HEK293 (cell line): ENCODE results near the gene UFSP2.

Source experiments
- CTCF ChIA-PET: fragments of 350-600 bp; formaldehyde crosslinking; extraction: SDS; loops from one replicate; lab custom pipeline; 2021; ENCODE audit warnings: antibody characterized with exemption; lab: Yijun Ruan, JAX
- POLR2A ChIA-PET: fragments of 300-600 bp; formaldehyde crosslinking; extraction: SDS; loops from one replicate; lab custom pipeline; 2020; ENCODE audit warnings: antibody characterized with exemption, inconsistent platforms; lab: Yijun Ruan, JAX
- H3K27ac ChIP-seq: fragments of 200-500 bp; sonication (Bioruptor generic); 2 replicates; pipeline ENCODE4 v1.5.1; 2014; ENCODE audit warnings: low read depth, low read length, control low read depth, inconsistent platforms; ENCODE audit errors: extremely low read depth
- H3K36me3 ChIP-seq, 2 experiments: fragments of 200-500 bp in 1 of 2; sonication (Bioruptor generic) in 1 of 2; 1 replicate in 1 of 2; 2 replicates in 1 of 2; pipeline ENCODE4 v1.5.1; 2014 to 2017; ENCODE audit warnings: inconsistent platforms in 2 of 2, low read length in 2 of 2; ENCODE audit not compliant: control insufficient read depth in 2 of 2, insufficient read depth in 1 of 2
- H3K4me1 ChIP-seq: fragments of 200-500 bp; sonication (Bioruptor generic); 2 replicates; pipeline ENCODE4 v1.5.1; 2014; ENCODE audit warnings: mild to moderate bottlenecking, low read length, inconsistent platforms; ENCODE audit not compliant: control insufficient read depth, insufficient read depth
- H3K4me3 ChIP-seq: 2 replicates; pipeline ENCODE4 v1.5.1; 2011; ENCODE audit warnings: low read depth, mild to moderate bottlenecking, control low read depth, low read length, moderate library complexity
- H3K9me3 ChIP-seq: fragments of 200-500 bp; sonication (Bioruptor generic); 2 replicates; pipeline ENCODE4 v1.5.1; 2014; ENCODE audit warnings: low read depth, low read length, inconsistent platforms; ENCODE audit not compliant: control insufficient read depth, insufficient read depth
- BCL11A ChIP-seq: fragments of 450-650 bp; formaldehyde crosslinking; IDR thresholded peaks from 2 replicates; pipeline ENCODE4 v1.5.1; 2016; ENCODE audit warnings: low read depth, missing biosample characterization, missing genetic modification characterization
- GLI2 ChIP-seq: fragments of 450-650 bp; formaldehyde crosslinking; IDR thresholded peaks from 2 replicates; pipeline ENCODE4; 2017; ENCODE audit warnings: missing biosample characterization, missing genetic modification characterization, low read depth, borderline replicate concordance
- GLI4 ChIP-seq: fragments of 450-650 bp; formaldehyde crosslinking; IDR thresholded peaks from 2 replicates; pipeline ENCODE4 v1.5.1; 2016; ENCODE audit warnings: missing biosample characterization, missing genetic modification characterization
- IKZF3 ChIP-seq: fragments of 450-650 bp; IDR thresholded peaks from 2 replicates; pipeline ENCODE4 v1.5.0; 2018; ENCODE audit warnings: missing biosample characterization, mild to moderate bottlenecking, missing genetic modification characterization, moderate library complexity
- KLF7 ChIP-seq: fragments of 450-650 bp; formaldehyde crosslinking; IDR thresholded peaks from 2 replicates; pipeline ENCODE4 v1.5.1; 2016; ENCODE audit warnings: missing biosample characterization, missing genetic modification characterization, borderline replicate concordance
- KLF9 ChIP-seq: fragments of 450-650 bp; formaldehyde crosslinking; IDR thresholded peaks from 2 replicates; pipeline ENCODE4 v1.5.1; 2016; ENCODE audit warnings: missing biosample characterization, missing genetic modification characterization, low read depth
- MEIS1 ChIP-seq: sonication (generic); formaldehyde crosslinking; IDR thresholded peaks from 2 replicates; pipeline ENCODE4 v1.8.1; 2022; ENCODE audit warnings: missing genetic modification reagents, mild to moderate bottlenecking, borderline replicate concordance
- SCRT2 ChIP-seq: fragments of 450-650 bp; formaldehyde crosslinking; IDR thresholded peaks from 2 replicates; pipeline ENCODE4 v1.5.1; 2016; ENCODE audit warnings: missing biosample characterization, missing genetic modification characterization
- WT1 ChIP-seq: fragments of 450-650 bp; formaldehyde crosslinking; IDR thresholded peaks from 2 replicates; pipeline ENCODE4 v1.5.1; 2016; ENCODE audit warnings: missing biosample characterization, missing genetic modification characterization
- ZBTB1 ChIP-seq: fragments of 450-650 bp; formaldehyde crosslinking; IDR thresholded peaks from 2 replicates; pipeline ENCODE4 v1.5.1; 2016; ENCODE audit warnings: missing biosample characterization, missing genetic modification characterization
- ZBTB17 ChIP-seq: fragments of 450-650 bp; formaldehyde crosslinking; IDR thresholded peaks from 2 replicates; pipeline ENCODE4 v1.5.1; 2016; ENCODE audit warnings: missing biosample characterization, missing genetic modification characterization
- ZBTB21 ChIP-seq: fragments of 450-650 bp; formaldehyde crosslinking; IDR thresholded peaks from 2 replicates; pipeline ENCODE4 v1.5.1; 2017; ENCODE audit warnings: missing biosample characterization, missing genetic modification characterization
- ZFP41 ChIP-seq: fragments of 450-650 bp; formaldehyde crosslinking; IDR thresholded peaks from 2 replicates; pipeline ENCODE4 v1.5.1; 2016; ENCODE audit warnings: missing biosample characterization, missing genetic modification characterization, borderline replicate concordance
- ZNF112 ChIP-seq: fragments of 450-650 bp; formaldehyde crosslinking; IDR thresholded peaks from 2 replicates; pipeline ENCODE4 v1.5.0; 2017; ENCODE audit warnings: missing biosample characterization, missing genetic modification characterization
- ZNF19 ChIP-seq: fragments of 450-650 bp; formaldehyde crosslinking; IDR thresholded peaks from 2 replicates; pipeline ENCODE4; 2016; ENCODE audit warnings: missing biosample characterization, missing genetic modification characterization, low read depth
- ZNF23 ChIP-seq: fragments of 450-650 bp; formaldehyde crosslinking; IDR thresholded peaks from 2 replicates; pipeline ENCODE4 v1.5.1; 2016; ENCODE audit warnings: missing biosample characterization, missing genetic modification characterization, borderline replicate concordance
- ZNF302 ChIP-seq: fragments of 450-650 bp; formaldehyde crosslinking; IDR thresholded peaks from 2 replicates; pipeline ENCODE4 v1.5.1; 2016; ENCODE audit warnings: missing biosample characterization, missing genetic modification characterization, low read depth
- ZNF311 ChIP-seq: fragments of 450-650 bp; formaldehyde crosslinking; IDR thresholded peaks from 2 replicates; pipeline ENCODE4 v1.5.1; 2017; ENCODE audit warnings: missing biosample characterization, missing genetic modification characterization, borderline replicate concordance
- ZNF530 ChIP-seq: fragments of 450-650 bp; formaldehyde crosslinking; IDR thresholded peaks from 2 replicates; pipeline ENCODE4 v1.5.1; 2016; ENCODE audit warnings: low read depth, missing biosample characterization, missing genetic modification characterization
- ZNF549 ChIP-seq: fragments of 450-650 bp; IDR thresholded peaks from 2 replicates; pipeline ENCODE4 v1.5.1; 2018; ENCODE audit warnings: missing biosample characterization, missing genetic modification characterization, mild to moderate bottlenecking, inconsistent platforms, moderate library complexity
- ZNF585B ChIP-seq: fragments of 450-650 bp; formaldehyde crosslinking; IDR thresholded peaks from 2 replicates; pipeline ENCODE4 v1.5.1; 2016; ENCODE audit warnings: missing biosample characterization, missing genetic modification characterization
- ZNF843 ChIP-seq: fragments of 450-650 bp; formaldehyde crosslinking; IDR thresholded peaks from 2 replicates; pipeline ENCODE4 v1.5.1; 2016; ENCODE audit warnings: missing biosample characterization, missing genetic modification characterization
- TF ChIP-seq, protein P1 (sequence below): fragments of 450-650 bp; formaldehyde crosslinking; IDR thresholded peaks from 2 replicates; pipeline ENCODE4 v1.5.1; 2016; ENCODE audit warnings: missing biosample characterization, missing genetic modification characterization
- TF ChIP-seq, protein P2 (sequence below): fragments of 450-650 bp; formaldehyde crosslinking; IDR thresholded peaks from 2 replicates; pipeline ENCODE4 v1.5.1; 2017; ENCODE audit warnings: missing biosample characterization, missing genetic modification characterization
- TF ChIP-seq, protein P3 (sequence below): fragments of 450-650 bp; IDR thresholded peaks from 2 replicates; pipeline ENCODE4 v1.5.1; 2018; ENCODE audit warnings: missing biosample characterization, mild to moderate bottlenecking, missing genetic modification characterization
- TF ChIP-seq, protein P4 (sequence below): fragments of 450-650 bp; formaldehyde crosslinking; IDR thresholded peaks from 2 replicates; pipeline ENCODE4 v1.5.1; 2016; ENCODE audit warnings: missing biosample characterization, missing genetic modification characterization, low read depth
- TF ChIP-seq, protein P5 (sequence below): fragments of 450-650 bp; formaldehyde crosslinking; IDR thresholded peaks from 2 replicates; pipeline ENCODE4 v1.5.1; 2016; ENCODE audit warnings: missing biosample characterization, missing genetic modification characterization
- TF ChIP-seq, protein P6 (sequence below): fragments of 450-650 bp; formaldehyde crosslinking; IDR thresholded peaks from 2 replicates; pipeline ENCODE4 v1.5.1; 2016; ENCODE audit warnings: missing biosample characterization, missing genetic modification characterization

The UFSP2 gene

DNA sequence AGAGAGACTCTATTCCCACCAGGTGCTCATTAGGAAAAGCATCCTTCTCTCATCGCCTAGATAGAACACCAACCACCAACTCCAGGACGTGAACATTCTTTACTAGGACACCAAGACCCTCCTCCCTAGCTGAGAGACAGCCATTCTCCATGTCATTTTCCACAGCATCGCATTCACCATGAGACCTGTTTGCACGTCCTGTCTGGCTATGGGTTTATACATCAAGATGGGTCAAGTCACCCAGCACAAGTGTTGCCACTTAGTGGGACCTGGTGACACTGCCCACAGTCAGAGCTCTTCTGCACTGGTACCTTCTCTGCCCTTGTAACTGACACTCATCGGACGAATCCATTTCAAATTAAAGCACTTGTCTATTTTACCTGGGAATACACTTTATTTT lies 47.5 kb downstream of the UFSP2 start (continued):
- TF ChIP-seq WT1 (no peak), ZNF311 (tag by site-specific recombination) (no peak), ZNF530 (tag by site-specific recombination) (no peak), ZNF549 (tag by site-specific recombination) (no peak), IKZF3 (tag by site-specific recombination) (no peak), ZBTB17 (tag by site-specific recombination) (no peak), MEIS1 (CRISPR knock-in tag) (no peak), ZNF843 (tag by site-specific recombination) (no peak), SCRT2 (no peak), KLF7 (tag by site-specific recombination) (no peak)
- TF ChIP-seq, protein P1, sequence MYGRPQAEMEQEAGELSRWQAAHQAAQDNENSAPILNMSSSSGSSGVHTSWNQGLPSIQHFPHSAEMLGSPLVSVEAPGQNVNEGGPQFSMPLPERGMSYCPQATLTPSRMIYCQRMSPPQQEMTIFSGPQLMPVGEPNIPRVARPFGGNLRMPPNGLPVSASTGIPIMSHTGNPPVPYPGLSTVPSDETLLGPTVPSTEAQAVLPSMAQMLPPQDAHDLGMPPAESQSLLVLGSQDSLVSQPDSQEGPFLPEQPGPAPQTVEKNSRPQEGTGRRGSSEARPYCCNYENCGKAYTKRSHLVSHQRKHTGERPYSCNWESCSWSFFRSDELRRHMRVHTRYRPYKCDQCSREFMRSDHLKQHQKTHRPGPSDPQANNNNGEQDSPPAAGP (tag by site-specific recombination), result no peak

DNA sequence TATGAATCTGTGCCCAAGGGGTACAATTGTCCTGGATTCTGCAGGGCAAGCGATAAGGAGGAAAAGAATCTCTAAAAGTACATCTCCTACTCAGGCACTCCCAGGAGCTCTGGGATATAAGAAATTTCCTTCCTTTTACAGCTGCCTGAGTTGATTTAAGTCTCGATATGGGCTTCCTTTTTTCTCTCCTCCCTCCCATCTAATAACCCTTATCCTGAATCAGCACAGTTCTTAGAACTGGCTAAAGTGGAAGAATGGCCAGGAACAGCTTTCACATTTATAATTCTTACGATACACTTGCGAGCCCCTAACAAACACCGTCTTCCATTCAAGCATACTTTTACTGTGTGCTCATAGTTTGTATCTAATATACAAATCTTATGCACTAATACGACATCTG lies 51.2 kb downstream of the UFSP2 start:
- Histone ChIP-seq H3K4me1 (no peaks in the 10 kb centered on the region), H3K36me3 (peaks cover 0 to 50% of the 10 kb centered on the region in 2 experiments; a peak in 1 of 3 replicates), H3K4me3 (no peak overlapping the region), H3K9me3 (no peaks in the 10 kb centered on the region), H3K27ac (no peak overlapping the region)
- POLR2A ChIA-PET, result no interaction called here
- CTCF ChIA-PET, result no interaction called here
- TF ChIP-seq, protein P2, sequence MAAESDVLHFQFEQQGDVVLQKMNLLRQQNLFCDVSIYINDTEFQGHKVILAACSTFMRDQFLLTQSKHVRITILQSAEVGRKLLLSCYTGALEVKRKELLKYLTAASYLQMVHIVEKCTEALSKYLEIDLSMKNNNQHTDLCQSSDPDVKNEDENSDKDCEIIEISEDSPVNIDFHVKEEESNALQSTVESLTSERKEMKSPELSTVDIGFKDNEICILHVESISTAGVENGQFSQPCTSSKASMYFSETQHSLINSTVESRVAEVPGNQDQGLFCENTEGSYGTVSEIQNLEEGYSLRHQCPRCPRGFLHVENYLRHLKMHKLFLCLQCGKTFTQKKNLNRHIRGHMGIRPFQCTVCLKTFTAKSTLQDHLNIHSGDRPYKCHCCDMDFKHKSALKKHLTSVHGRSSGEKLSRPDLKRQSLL (tag by site-specific recombination), result no peak
- TF ChIP-seq, protein P3, sequence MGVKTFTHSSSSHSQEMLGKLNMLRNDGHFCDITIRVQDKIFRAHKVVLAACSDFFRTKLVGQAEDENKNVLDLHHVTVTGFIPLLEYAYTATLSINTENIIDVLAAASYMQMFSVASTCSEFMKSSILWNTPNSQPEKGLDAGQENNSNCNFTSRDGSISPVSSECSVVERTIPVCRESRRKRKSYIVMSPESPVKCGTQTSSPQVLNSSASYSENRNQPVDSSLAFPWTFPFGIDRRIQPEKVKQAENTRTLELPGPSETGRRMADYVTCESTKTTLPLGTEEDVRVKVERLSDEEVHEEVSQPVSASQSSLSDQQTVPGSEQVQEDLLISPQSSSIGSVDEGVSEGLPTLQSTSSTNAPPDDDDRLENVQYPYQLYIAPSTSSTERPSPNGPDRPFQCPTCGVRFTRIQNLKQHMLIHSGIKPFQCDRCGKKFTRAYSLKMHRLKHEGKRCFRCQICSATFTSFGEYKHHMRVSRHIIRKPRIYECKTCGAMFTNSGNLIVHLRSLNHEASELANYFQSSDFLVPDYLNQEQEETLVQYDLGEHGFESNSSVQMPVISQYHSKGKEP (tag by site-specific recombination), result no peak
- no peak for TF ChIP-seq ZBTB21
- TF ChIP-seq ZNF112 (tag by site-specific recombination), result no peak
- TF ChIP-seq, protein P4, sequence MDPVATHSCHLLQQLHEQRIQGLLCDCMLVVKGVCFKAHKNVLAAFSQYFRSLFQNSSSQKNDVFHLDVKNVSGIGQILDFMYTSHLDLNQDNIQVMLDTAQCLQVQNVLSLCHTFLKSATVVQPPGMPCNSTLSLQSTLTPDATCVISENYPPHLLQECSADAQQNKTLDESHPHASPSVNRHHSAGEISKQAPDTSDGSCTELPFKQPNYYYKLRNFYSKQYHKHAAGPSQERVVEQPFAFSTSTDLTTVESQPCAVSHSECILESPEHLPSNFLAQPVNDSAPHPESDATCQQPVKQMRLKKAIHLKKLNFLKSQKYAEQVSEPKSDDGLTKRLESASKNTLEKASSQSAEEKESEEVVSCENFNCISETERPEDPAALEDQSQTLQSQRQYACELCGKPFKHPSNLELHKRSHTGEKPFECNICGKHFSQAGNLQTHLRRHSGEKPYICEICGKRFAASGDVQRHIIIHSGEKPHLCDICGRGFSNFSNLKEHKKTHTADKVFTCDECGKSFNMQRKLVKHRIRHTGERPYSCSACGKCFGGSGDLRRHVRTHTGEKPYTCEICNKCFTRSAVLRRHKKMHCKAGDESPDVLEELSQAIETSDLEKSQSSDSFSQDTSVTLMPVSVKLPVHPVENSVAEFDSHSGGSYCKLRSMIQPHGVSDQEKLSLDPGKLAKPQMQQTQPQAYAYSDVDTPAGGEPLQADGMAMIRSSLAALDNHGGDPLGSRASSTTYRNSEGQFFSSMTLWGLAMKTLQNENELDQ (tag by site-specific recombination), result no peak
- no peak for TF ChIP-seq ZNF302 (tag by site-specific recombination)
- TF ChIP-seq GLI4, result no peak
- no peak for TF ChIP-seq ZNF585B
- TF ChIP-seq ZNF19 (tag by site-specific recombination), result no peak
- no peak for TF ChIP-seq KLF9 (tag by site-specific recombination)
- TF ChIP-seq GLI2 (tag by site-specific recombination), result no peak
- no peak for TF ChIP-seq ZBTB1 (tag by site-specific recombination)
- TF ChIP-seq ZNF23 (tag by site-specific recombination), result no peak
- TF ChIP-seq, protein P5, sequence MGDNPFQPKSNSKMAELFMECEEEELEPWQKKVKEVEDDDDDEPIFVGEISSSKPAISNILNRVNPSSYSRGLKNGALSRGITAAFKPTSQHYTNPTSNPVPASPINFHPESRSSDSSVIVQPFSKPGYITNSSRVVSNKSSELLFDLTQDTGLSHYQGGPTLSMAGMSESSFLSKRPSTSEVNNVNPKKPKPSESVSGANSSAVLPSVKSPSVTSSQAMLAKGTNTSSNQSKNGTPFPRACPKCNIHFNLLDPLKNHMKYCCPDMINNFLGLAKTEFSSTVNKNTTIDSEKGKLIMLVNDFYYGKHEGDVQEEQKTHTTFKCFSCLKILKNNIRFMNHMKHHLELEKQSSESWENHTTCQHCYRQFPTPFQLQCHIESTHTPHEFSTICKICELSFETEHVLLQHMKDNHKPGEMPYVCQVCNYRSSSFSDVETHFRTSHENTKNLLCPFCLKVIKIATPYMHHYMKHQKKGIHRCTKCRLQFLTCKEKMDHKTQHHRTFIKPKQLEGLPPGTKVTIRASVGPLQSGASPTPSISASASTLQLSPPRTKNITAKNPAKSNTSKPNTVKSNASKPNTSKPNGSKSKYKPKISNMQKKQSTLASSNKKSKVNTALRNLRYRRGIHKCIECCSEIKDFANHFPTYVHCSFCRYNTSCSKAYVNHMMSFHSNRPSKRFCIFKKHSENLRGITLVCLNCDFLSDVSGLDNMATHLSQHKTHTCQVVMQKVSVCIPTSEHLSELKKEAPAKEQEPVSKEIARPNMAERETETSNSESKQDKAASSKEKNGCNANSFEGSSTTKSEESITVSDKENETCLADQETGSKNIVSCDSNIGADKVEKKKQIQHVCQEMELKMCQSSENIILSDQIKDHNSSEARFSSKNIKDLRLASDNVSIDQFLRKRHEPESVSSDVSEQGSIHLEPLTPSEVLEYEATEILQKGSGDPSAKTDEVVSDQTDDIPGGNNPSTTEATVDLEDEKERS (tag by site-specific recombination), result no peak
- TF ChIP-seq ZFP41 (tag by site-specific recombination), result no peak
- TF ChIP-seq, protein P6, sequence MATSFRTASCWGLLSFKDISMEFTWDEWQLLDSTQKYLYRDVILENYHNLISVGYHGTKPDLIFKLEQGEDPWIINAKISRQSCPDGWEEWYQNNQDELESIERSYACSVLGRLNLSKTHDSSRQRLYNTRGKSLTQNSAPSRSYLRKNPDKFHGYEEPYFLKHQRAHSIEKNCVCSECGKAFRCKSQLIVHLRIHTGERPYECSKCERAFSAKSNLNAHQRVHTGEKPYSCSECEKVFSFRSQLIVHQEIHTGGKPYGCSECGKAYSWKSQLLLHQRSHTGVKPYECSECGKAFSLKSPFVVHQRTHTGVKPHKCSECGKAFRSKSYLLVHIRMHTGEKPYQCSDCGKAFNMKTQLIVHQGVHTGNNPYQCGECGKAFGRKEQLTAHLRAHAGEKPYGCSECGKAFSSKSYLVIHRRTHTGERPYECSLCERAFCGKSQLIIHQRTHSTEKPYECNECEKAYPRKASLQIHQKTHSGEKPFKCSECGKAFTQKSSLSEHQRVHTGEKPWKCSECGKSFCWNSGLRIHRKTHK (tag by site-specific recombination), result no peak
- no peak for TF ChIP-seq BCL11A (tag by site-specific recombination)
